H9 (cell line): Measurements from ENCODE around the gene NDUFAF2. TPM values are rescaled to one million over a fixed set of nuclear protein-coding genes. Genes with fewer than 3 reads are reported as not detected.

ENCODE experiments used
- DNase-seq: peaks from one replicate; pipeline ENCODE4 v3.0.0-alpha.2; 2017
- H2AFZ ChIP-seq: one replicate; pipeline ENCODE4 v1.6.1; 2013; ENCODE audit warnings: mild to moderate bottlenecking, low read length, control low read depth, moderate library complexity
- H2AK5ac ChIP-seq: 2 replicates; pipeline ENCODE4 v1.6.1; 2013; ENCODE audit warnings: low read length, control low read depth, mixed read lengths; ENCODE audit not compliant: insufficient read length
- H2BK120ac ChIP-seq: one replicate; pipeline ENCODE4 v1.6.1; 2013; ENCODE audit warnings: low read depth, mild to moderate bottlenecking, low read length, control low read depth, inconsistent platforms; ENCODE audit not compliant: poor library complexity, severe bottlenecking
- H2BK12ac ChIP-seq: 2 replicates; pipeline ENCODE4 v1.6.1; 2013; ENCODE audit warnings: low read length, control low read depth, mixed read lengths, low read depth; ENCODE audit not compliant: insufficient read length
- H2BK15ac ChIP-seq: 2 replicates; pipeline ENCODE4 v1.6.1; 2013; ENCODE audit warnings: low read depth, low read length, control low read depth
- H2BK20ac ChIP-seq: one replicate; pipeline ENCODE4 v1.6.1; 2013; ENCODE audit warnings: low read depth, mild to moderate bottlenecking, low read length, control low read depth, inconsistent platforms; ENCODE audit not compliant: poor library complexity, severe bottlenecking
- H2BK5ac ChIP-seq: 2 replicates; pipeline ENCODE4 v1.6.1; 2013; ENCODE audit warnings: low read length, control low read depth, mixed read lengths; ENCODE audit not compliant: insufficient read length
- H3K14ac ChIP-seq: 2 replicates; pipeline ENCODE4 v1.6.1; 2013; ENCODE audit warnings: low read length, control low read depth; ENCODE audit not compliant: insufficient read depth
- H3K18ac ChIP-seq: 2 replicates; pipeline ENCODE4 v1.6.1; 2013; ENCODE audit warnings: low read depth, mild to moderate bottlenecking, mixed read lengths, low read length, control low read depth; ENCODE audit not compliant: insufficient read length
- H3K23ac ChIP-seq: 2 replicates; pipeline ENCODE4 v1.6.1; 2013; ENCODE audit warnings: low read length, control low read depth, mixed read lengths, low read depth; ENCODE audit not compliant: insufficient read length
- H3K23me2 ChIP-seq: 2 replicates; pipeline ENCODE4 v1.6.1; 2013; ENCODE audit warnings: low read depth, mild to moderate bottlenecking, mixed read lengths, low read length, control low read depth; ENCODE audit not compliant: insufficient read length, poor library complexity, severe bottlenecking
- H3K27ac ChIP-seq: 2 replicates; pipeline ENCODE4 v1.5.1; 2013; ENCODE audit warnings: low read length, control low read depth, mixed read lengths, low read depth; ENCODE audit not compliant: insufficient read length
- H3K27me3 ChIP-seq: 2 replicates; pipeline ENCODE4 v1.6.1; 2013; ENCODE audit warnings: low read length, control low read depth, inconsistent platforms; ENCODE audit not compliant: insufficient read depth
- H3K4ac ChIP-seq: 2 replicates; pipeline ENCODE4 v1.6.1; 2013; ENCODE audit warnings: low read depth, mild to moderate bottlenecking, control low read depth, inconsistent platforms, low read length, moderate library complexity
- H3K4me1 ChIP-seq: 2 replicates; pipeline ENCODE4 v1.6.1; 2013; ENCODE audit warnings: low read length, control low read depth, inconsistent platforms; ENCODE audit not compliant: insufficient read depth
- H3K4me2 ChIP-seq: 2 replicates; pipeline ENCODE4 v1.6.1; 2013; ENCODE audit warnings: low read length, control low read depth, mixed read lengths; ENCODE audit not compliant: insufficient read length, insufficient read depth
- H3K56ac ChIP-seq: 2 replicates; pipeline ENCODE4 v1.6.1; 2013; ENCODE audit warnings: low read depth, mild to moderate bottlenecking, mixed read lengths, low read length, control low read depth; ENCODE audit not compliant: insufficient read length
- H3K79me1 ChIP-seq: 2 replicates; pipeline ENCODE4 v1.6.1; 2013; ENCODE audit warnings: low read depth, mild to moderate bottlenecking, moderate library complexity, low read length, control low read depth, inconsistent platforms; ENCODE audit not compliant: insufficient read depth, poor library complexity, severe bottlenecking
- H3K79me2 ChIP-seq: 2 replicates; pipeline ENCODE4 v1.6.1; 2013; ENCODE audit warnings: low read length, control low read depth, inconsistent platforms; ENCODE audit not compliant: insufficient read depth
- H3K9ac ChIP-seq: 2 replicates; pipeline ENCODE4 v1.6.1; 2013; ENCODE audit warnings: low read length, control low read depth, mixed read lengths; ENCODE audit not compliant: insufficient read length; ENCODE audit errors: extremely low read depth
- H3K9me3 ChIP-seq: one replicate; pipeline ENCODE4 v1.6.1; 2013; ENCODE audit warnings: low read depth, low read length, inconsistent platforms; ENCODE audit not compliant: control insufficient read depth
- H3T11ph ChIP-seq: one replicate; pipeline ENCODE4 v1.6.1; 2013; ENCODE audit warnings: mild to moderate bottlenecking, low read length, control low read depth, inconsistent platforms
- H4K20me1 ChIP-seq: one replicate; pipeline ENCODE4 v1.6.1; 2013; ENCODE audit not compliant: control insufficient read depth, insufficient read length, insufficient read depth
- H4K5ac ChIP-seq: 2 replicates; pipeline ENCODE4 v1.6.1; 2013; ENCODE audit warnings: low read depth, mild to moderate bottlenecking, mixed read lengths, low read length, control low read depth; ENCODE audit not compliant: insufficient read length
- H4K8ac ChIP-seq: replicated peaks from 2 replicates; pipeline ENCODE4 v1.6.1; 2013; ENCODE audit warnings: low read length, control low read depth, mixed read lengths, low read depth; ENCODE audit not compliant: insufficient read length
- H4K91ac ChIP-seq: 2 replicates; pipeline ENCODE4 v1.6.1; 2013; ENCODE audit warnings: low read depth, mild to moderate bottlenecking, moderate library complexity, mixed read lengths, low read length, control low read depth; ENCODE audit not compliant: insufficient read length
- H3K27ac Mint-ChIP-seq, 3 experiments: 2 replicates in 2 of 3; 3 replicates in 1 of 3; pipeline ENCODE4 v1.8.0; 2020 to 2021; ENCODE audit warnings: mixed read lengths in 3 of 3, mild to moderate bottlenecking in 1 of 3, moderate library complexity in 1 of 3
- H3K27me3 Mint-ChIP-seq: 2 replicates; pipeline ENCODE4 v1.8.0; 2021; ENCODE audit warnings: low read depth, mild to moderate bottlenecking, moderate library complexity, mixed read lengths
- H3K36me3 Mint-ChIP-seq, 3 experiments: 2 replicates in 2 of 3; 3 replicates in 1 of 3; pipeline ENCODE4 v1.8.0; 2020 to 2021; ENCODE audit warnings: low read depth in 3 of 3, mixed read lengths in 3 of 3; ENCODE audit not compliant: insufficient read depth in 1 of 3
- H3K4me1 Mint-ChIP-seq, 2 experiments: 2 replicates each; pipeline ENCODE4 v1.8.0; 2020; ENCODE audit warnings: mixed read lengths in 2 of 2
- H3K4me3 Mint-ChIP-seq, 2 experiments: 2 replicates in 1 of 2; 3 replicates in 1 of 2; pipeline ENCODE4 v1.8.0; 2020 to 2021; ENCODE audit warnings: mild to moderate bottlenecking in 2 of 2, mixed read lengths in 2 of 2, moderate library complexity in 1 of 2
- H3K9me3 Mint-ChIP-seq, 2 experiments: 2 replicates in 1 of 2; 3 replicates in 1 of 2; pipeline ENCODE4 v1.8.0; 2020; ENCODE audit warnings: mild to moderate bottlenecking in 2 of 2, mixed read lengths in 2 of 2, moderate library complexity in 1 of 2
- WGBS: extraction: QIAGEN DNeasy Blood & Tissue Kit; methylation state at CpG from one replicate; pipeline ENCODE4 v1.1.7; 2013; ENCODE audit warnings: missing lambda C conversion rate, low lambda C conversion rate, mixed read lengths; ENCODE audit not compliant: insufficient read length; ENCODE audit errors: extremely low coverage; 5-methylcytosine and 5-hydroxymethylcytosine counted together
- total RNA-seq: library from RNA; stranded (reverse); gene quantifications from 2 replicates; pipeline ENCODE4 v1.2.1, GENCODE V29; 2021
- TF ChIP-seq, protein P1 (sequence below): fragments of 200-600 bp; sonication (generic); conservative IDR thresholded peaks from 3 replicates; pipeline ENCODE4 v1.8.0; 2021; ENCODE audit warnings: antibody characterized with exemption, mild to moderate bottlenecking

NDUFAF2 gene
- total RNA-seq, 1 experiment from 2014 or later: 31.4 TPM

DNA sequence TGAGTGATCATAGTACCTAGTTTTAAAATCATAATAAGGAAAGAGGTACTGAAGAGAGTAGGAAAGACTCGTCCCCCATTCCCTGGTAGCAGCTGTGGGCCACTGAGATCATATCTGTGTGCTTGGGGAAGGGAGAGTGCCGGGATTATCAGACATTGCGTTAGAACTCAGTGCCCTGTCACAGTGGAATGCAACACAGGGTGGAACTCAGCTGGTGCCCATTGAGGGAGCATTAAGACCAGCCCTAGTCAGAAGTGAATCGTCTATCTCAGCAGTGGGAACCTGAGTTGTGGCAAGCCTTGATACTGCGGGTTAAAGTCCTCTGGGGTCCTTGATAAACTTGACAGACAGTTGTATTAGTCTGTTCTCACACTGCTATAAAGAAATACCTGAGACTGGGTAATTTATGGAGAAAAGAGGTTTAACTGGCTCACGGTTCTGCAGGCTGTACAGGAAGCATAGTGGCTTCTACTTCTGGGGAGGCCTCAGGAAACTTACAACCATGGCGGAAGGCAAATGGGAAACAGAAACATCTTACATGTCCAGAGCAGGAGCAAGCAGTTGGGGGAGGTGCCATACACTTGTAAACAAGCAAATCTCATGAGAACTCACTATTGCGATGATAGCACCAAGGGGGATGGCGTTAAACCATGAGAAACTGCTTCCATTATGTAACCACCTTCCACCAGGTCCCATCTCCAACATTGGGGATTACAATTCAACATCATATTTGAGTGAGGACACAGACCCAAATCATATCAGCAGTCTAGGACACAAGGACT, 33.1 kb downstream of the NDUFAF2 start:
- Histone ChIP-seq H3K27ac (no peak overlapping the region), H2BK120ac (no peak overlapping the region), H3K4ac (no peak overlapping the region), H4K5ac (no peak overlapping the region), H3K9ac (no peak overlapping the region), H4K91ac (no peak overlapping the region), H4K8ac (no peak overlapping the region), H3K23me2 (peaks cover 2% of the 10 kb centered on the region), H2BK12ac (no peak overlapping the region), H3K23ac (no peak overlapping the region), H3K4me1 (no peaks in the 10 kb centered on the region), H2AFZ (no peak overlapping the region), H2AK5ac (no peak overlapping the region), H4K20me1 (no peaks in the 10 kb centered on the region), H2BK15ac (no peak overlapping the region), H3K79me1 (peaks cover 6% of the 10 kb centered on the region), H3T11ph (no peak overlapping the region), H3K9me3 (no peaks in the 10 kb centered on the region), H3K18ac (no peak overlapping the region), H2BK20ac (no peak overlapping the region), H3K4me2 (no peak overlapping the region), H3K56ac (no peak overlapping the region), H3K14ac (no peak overlapping the region), H2BK5ac (no peak overlapping the region), H3K27me3 (no peaks in the 10 kb centered on the region), H3K79me2 (no peaks in the 10 kb centered on the region)
- H3K36me3 Mint-ChIP-seq: peaks cover 4 to 15% (median 10%) of the 10 kb centered on the region in 3 experiments; a peak in 6 of 7 replicates
- WGBS: no CpG with 5 or more reads among the region's 9 CpGs
- TF ChIP-seq, protein P1, sequence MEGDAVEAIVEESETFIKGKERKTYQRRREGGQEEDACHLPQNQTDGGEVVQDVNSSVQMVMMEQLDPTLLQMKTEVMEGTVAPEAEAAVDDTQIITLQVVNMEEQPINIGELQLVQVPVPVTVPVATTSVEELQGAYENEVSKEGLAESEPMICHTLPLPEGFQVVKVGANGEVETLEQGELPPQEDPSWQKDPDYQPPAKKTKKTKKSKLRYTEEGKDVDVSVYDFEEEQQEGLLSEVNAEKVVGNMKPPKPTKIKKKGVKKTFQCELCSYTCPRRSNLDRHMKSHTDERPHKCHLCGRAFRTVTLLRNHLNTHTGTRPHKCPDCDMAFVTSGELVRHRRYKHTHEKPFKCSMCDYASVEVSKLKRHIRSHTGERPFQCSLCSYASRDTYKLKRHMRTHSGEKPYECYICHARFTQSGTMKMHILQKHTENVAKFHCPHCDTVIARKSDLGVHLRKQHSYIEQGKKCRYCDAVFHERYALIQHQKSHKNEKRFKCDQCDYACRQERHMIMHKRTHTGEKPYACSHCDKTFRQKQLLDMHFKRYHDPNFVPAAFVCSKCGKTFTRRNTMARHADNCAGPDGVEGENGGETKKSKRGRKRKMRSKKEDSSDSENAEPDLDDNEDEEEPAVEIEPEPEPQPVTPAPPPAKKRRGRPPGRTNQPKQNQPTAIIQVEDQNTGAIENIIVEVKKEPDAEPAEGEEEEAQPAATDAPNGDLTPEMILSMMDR: no peak
- DNase-seq: no peak
- H3K4me3 Mint-ChIP-seq: no peak overlapping the region
- H3K9me3 Mint-ChIP-seq: peaks cover 13 to 24% of the 10 kb centered on the region in 2 experiments
- H3K27me3 Mint-ChIP-seq: no peaks in the 10 kb centered on the region
- H3K4me1 Mint-ChIP-seq: no peaks in the 10 kb centered on the region
- peak overlapping the region in 2 of 3 experiments; percentile 8 to 17; a peak in 2 of 7 replicates for H3K27ac Mint-ChIP-seq
